Natural killer cell (primary cell): ENCODE data around the gene ZNF669. TPM values are rescaled to one million over a fixed set of nuclear protein-coding genes. Genes with fewer than 3 reads are reported as not detected.
A peak's percentile ranks its signal among the peaks of the same experiment; 100 is the strongest.

Experiments
- ATAC-seq, 3 donors: fragments of 150-1000 bp in 2 of 3; fragments of 200-7000 bp in 1 of 3; cut with Tn5 transposase; 1 replicate in 1 of 3; 2 replicates in 2 of 3; pipeline ENCODE4 v1.10.0; 2021; ENCODE audit warnings: mild to moderate bottlenecking in 2 of 3, moderate library complexity in 2 of 3
- DNase-seq, 2 donors: peaks; one replicate each; pipeline versions ENCODE4 v3.0.0 to v3.0.0-alpha.2; 2013 to 2021; ENCODE audit warnings: mixed read lengths in 1 of 2
- H3K27ac ChIP-seq: one replicate; pipeline ENCODE4 v1.5.1; 2013; ENCODE audit warnings: mild to moderate bottlenecking, low read length
- H3K27me3 ChIP-seq: one replicate; pipeline ENCODE4 v1.6.1; 2013; ENCODE audit warnings: low read length; ENCODE audit not compliant: control insufficient read depth, insufficient read depth
- H3K36me3 ChIP-seq: one replicate; pipeline ENCODE4 v1.6.1; 2013; ENCODE audit warnings: low read length; ENCODE audit not compliant: control insufficient read depth, insufficient read depth
- H3K4me1 ChIP-seq: one replicate; pipeline ENCODE4 v1.6.1; 2013; ENCODE audit warnings: low read length; ENCODE audit not compliant: control insufficient read depth, insufficient read depth
- H3K4me3 ChIP-seq: one replicate; pipeline ENCODE4 v1.5.1; 2013; ENCODE audit warnings: low read length
- H3K9me3 ChIP-seq: one replicate; pipeline ENCODE4 v1.6.1; 2013; ENCODE audit warnings: low read length; ENCODE audit not compliant: control insufficient read depth, insufficient read depth
- H3K27ac Mint-ChIP-seq, 2 donors: one replicate each; pipeline ENCODE4 v1.8.0; 2022; ENCODE audit warnings: mild to moderate bottlenecking in 2 of 2, mixed read lengths in 2 of 2, moderate library complexity in 1 of 2
- H3K27me3 Mint-ChIP-seq, 2 donors: one replicate each; pipeline ENCODE4 v1.8.0; 2022; ENCODE audit warnings: low read depth in 2 of 2, mixed read lengths in 2 of 2
- H3K36me3 Mint-ChIP-seq: one replicate; pipeline ENCODE4 v1.8.0; 2022; ENCODE audit warnings: mixed read lengths
- H3K4me1 Mint-ChIP-seq, 2 donors: one replicate each; pipeline ENCODE4 v1.8.0; 2022; ENCODE audit warnings: mixed read lengths in 2 of 2
- H3K4me3 Mint-ChIP-seq: one replicate; pipeline ENCODE4 v1.8.0; 2022; ENCODE audit warnings: mild to moderate bottlenecking, moderate library complexity, mixed read lengths
- H3K9me3 Mint-ChIP-seq, 2 donors: one replicate each; pipeline ENCODE4 v1.8.0; 2022; ENCODE audit warnings: mixed read lengths in 2 of 2
- CTCF ChIP-seq: fragments of 200-600 bp; IDR thresholded peaks from one replicate; pipeline ENCODE4 v1.8.0; 2022; ENCODE audit warnings: antibody characterized with exemption
- WGBS: methylation state at CpG from one replicate; pipeline ENCODE4 v1.1.7; 2013; ENCODE audit warnings: missing lambda C conversion rate; ENCODE audit not compliant: insufficient coverage; 5-methylcytosine and 5-hydroxymethylcytosine counted together
- intact Hi-C: fragments of 100-400 bp; cut with micrococcal nuclease; formaldehyde crosslinking; loops from one replicate; pipeline ENCODE4 v1.14.2; 2022
- total RNA-seq, 4 donors: library from RNA; stranded (reverse); fragments of 120-200 nt in 1 of 4; gene quantifications; one replicate each; pipeline versions ENCODE4 v1.2.3 to v1.2.4, GENCODE V29; 2013 to 2022

Gene ZNF669
- total RNA-seq, 3 donors from 2014 or later (not counting 1 experiment from before 2014, with no cell fraction given), result 16.2 to 18.3 (median 17.0) TPM

DNA sequence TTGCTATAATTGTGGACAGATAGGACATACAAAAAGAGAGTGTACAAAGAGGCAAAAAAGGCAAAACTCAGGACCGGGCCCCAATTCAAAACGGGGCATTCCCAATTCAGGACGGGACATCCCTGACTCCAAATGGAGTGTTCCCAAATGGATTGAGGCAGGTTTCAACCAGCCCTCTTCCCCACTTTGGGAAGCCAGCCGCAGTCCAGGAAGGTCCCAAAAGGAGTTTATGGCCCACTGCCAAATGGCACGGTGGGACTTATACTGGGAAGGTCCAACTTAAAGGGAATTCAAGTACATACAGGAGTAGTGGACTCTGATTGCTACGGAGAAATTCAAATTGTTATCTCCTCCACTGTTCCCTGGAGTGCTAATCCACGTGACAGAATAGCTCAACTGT, 3.5 kb upstream of the ZNF669 start:
- H3K9me3 Mint-ChIP-seq, result peaks cover 0 to 3% of the 10 kb centered on the region in 2 donors
- Histone ChIP-seq H3K27ac (no peak overlapping the region), H3K9me3 (peaks cover 8% of the 10 kb centered on the region), H3K4me3 (no peak overlapping the region), H3K36me3 (no peaks in the 10 kb centered on the region), H3K27me3 (peaks cover 27% of the 10 kb centered on the region), H3K4me1 (peaks cover 36% of the 10 kb centered on the region)
- TF ChIP-seq CTCF, result no peak
- DNase-seq (no peak), ATAC-seq (no peak)
- H3K27ac Mint-ChIP-seq, result no peak overlapping the region
- intact Hi-C loops, result no loop called here
- peaks cover 6% of the 10 kb centered on the region for H3K36me3 Mint-ChIP-seq
- WGBS, result 91% methylated on average over 7 of the region's 7 CpGs
- peaks cover 42 to 47% of the 10 kb centered on the region in 2 donors for H3K27me3 Mint-ChIP-seq
- no peak overlapping the region for H3K4me3 Mint-ChIP-seq
- H3K4me1 Mint-ChIP-seq, result peaks cover 17 to 19% of the 10 kb centered on the region in 2 donors

DNA sequence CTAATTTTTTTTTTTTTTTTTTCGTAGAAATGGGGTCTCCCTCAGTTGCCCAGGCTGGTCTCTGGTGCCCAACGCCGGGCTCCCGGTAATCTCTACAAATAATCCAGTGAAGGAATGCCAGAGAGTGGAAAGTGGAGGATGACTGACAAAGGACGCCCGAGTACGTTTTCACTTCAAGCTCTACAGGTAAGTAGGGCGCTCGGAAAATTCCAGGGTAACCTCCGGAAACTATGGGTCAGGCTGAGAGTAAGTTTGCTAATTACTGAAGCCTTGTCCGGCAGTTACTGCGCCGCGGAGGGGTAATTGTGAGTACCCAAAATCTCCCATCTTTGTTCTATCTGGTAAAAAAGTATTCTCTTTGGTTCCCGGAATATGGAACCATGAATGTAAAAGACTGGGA, 1.8 kb upstream of the ZNF669 start:
- H3K36me3 Mint-ChIP-seq, result peaks cover 23% of the 10 kb centered on the region
- H3K27ac Mint-ChIP-seq, result no peak overlapping the region
- H3K4me1 Mint-ChIP-seq, result peaks cover 22 to 23% of the 10 kb centered on the region in 2 donors
- ATAC-seq (no peak), DNase-seq (no peak)
- H3K4me3 Mint-ChIP-seq, result peak overlapping the region; percentile 42
- Histone ChIP-seq H3K4me1 (peaks cover 26% of the 10 kb centered on the region), H3K36me3 (peaks cover 12% of the 10 kb centered on the region), H3K4me3 (no peak overlapping the region), H3K27me3 (peaks cover 19% of the 10 kb centered on the region), H3K27ac (no peak overlapping the region), H3K9me3 (peaks cover 11% of the 10 kb centered on the region)
- H3K9me3 Mint-ChIP-seq, result peaks cover 2 to 3% of the 10 kb centered on the region in 2 donors
- peaks cover 39 to 46% of the 10 kb centered on the region in 2 donors for H3K27me3 Mint-ChIP-seq
- TF ChIP-seq CTCF, result no peak
- 97% methylated on average over 14 of the region's 15 CpGs for WGBS
- intact Hi-C loops, result loop anchor here (2.0 kb wide), 2 partner anchors 27 to 105 kb away; partner anchors contain the start of gene ZNF670

DNA sequence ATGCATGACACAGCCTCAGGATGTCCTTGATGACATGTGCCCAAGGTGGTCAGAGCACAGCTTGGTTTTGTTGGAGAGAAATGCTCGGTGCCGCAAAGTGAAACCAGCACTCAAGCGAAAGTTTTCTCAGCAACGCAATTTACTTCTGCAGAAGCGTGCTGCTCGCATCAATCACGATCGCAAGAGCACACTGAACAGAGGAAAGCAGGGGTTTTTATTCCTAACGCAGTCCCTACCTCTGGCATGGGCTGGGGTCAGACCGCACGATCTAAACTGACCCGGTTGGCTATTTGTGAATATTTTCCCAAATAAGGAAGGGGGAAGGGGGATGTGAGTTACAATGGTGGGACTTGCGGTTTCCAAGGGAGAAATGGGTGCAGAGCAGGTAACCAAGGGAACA, 809 bp upstream of the ZNF669 start:
- Mint-ChIP-seq H3K4me1 (peaks cover 17 to 18% of the 10 kb centered on the region in 2 donors), H3K9me3 (peaks cover 2 to 10% of the 10 kb centered on the region in 2 donors), H3K36me3 (peaks cover 31% of the 10 kb centered on the region), H3K27me3 (peaks cover 32 to 37% of the 10 kb centered on the region in 2 donors), H3K27ac (peak overlapping the region; percentile 80 to 88), H3K4me3 (peak overlapping the region; percentile 87)
- H3K4me3 ChIP-seq, result no peak overlapping the region
- peaks cover 11% of the 10 kb centered on the region for H3K27me3 ChIP-seq
- H3K36me3 ChIP-seq, result peaks cover 22% of the 10 kb centered on the region
- 91% methylated on average over 13 of the region's 13 CpGs for WGBS
- peaks cover 19% of the 10 kb centered on the region for H3K4me1 ChIP-seq
- ATAC-seq, result no peak
- intact Hi-C loops, result loop anchor here (2.0 kb wide), 2 partner anchors 26 to 106 kb away; partner anchors contain the start of gene ZNF670
- no peak for TF ChIP-seq CTCF
- H3K9me3 ChIP-seq, result peaks cover 17% of the 10 kb centered on the region
- peak in 1 of 2 donors; percentile 7 for DNase-seq
- no peak overlapping the region for H3K27ac ChIP-seq

- H3K27ac Mint-ChIP-seq, result no peak overlapping the region
- Histone ChIP-seq H3K27me3 (no peaks in the 10 kb centered on the region), H3K4me1 (peaks cover 19% of the 10 kb centered on the region), H3K36me3 (peaks cover 22% of the 10 kb centered on the region), H3K9me3 (peaks cover 33% of the 10 kb centered on the region), H3K27ac (no peak overlapping the region), H3K4me3 (no peak overlapping the region)
- H3K4me1 Mint-ChIP-seq, result peaks cover 17 to 18% of the 10 kb centered on the region in 2 donors
- WGBS, result no CpG with 5 or more reads among the region's 1 CpG
- DNase-seq (no peak), ATAC-seq (no peak)
- peaks cover 36% of the 10 kb centered on the region for H3K36me3 Mint-ChIP-seq
- H3K9me3 Mint-ChIP-seq, result peaks cover 5 to 10% of the 10 kb centered on the region in 2 donors
- peak overlapping the region; percentile 31 for H3K4me3 Mint-ChIP-seq
- no peak for TF ChIP-seq CTCF
- intact Hi-C loops, result no loop called here
- H3K27me3 Mint-ChIP-seq, result peaks cover 8 to 11% of the 10 kb centered on the region in 2 donors
Observed at GRCh38 chr1:247102381-247102780, 1.8 kb downstream of the ZNF669 start.
